Ishikawa (cell line): ENCODE results near the gene STIM1.

Source experiments
- CEBPB ChIP-seq: IDR thresholded peaks from 2 replicates; pipeline ENCODE4 v1.6.1; 2012
- CREB1 ChIP-seq: IDR thresholded peaks from 2 replicates; pipeline ENCODE4 v1.6.1; 2012; ENCODE audit warnings: low read depth
- EGR1 ChIP-seq: IDR thresholded peaks from 2 replicates; pipeline ENCODE4 v1.6.1; 2012
- EP300 ChIP-seq: IDR thresholded peaks from 2 replicates; pipeline ENCODE4 v1.6.1; 2012; ENCODE audit warnings: borderline replicate concordance
- FOXM1 ChIP-seq: IDR thresholded peaks from 2 replicates; pipeline ENCODE4 v1.6.1; 2012; ENCODE audit warnings: low read depth, borderline replicate concordance
- MAX ChIP-seq: IDR thresholded peaks from 2 replicates; pipeline ENCODE4 v1.6.1; 2012
- NFIC ChIP-seq: IDR thresholded peaks from 2 replicates; pipeline ENCODE4 v1.6.1; 2012
- RAD21 ChIP-seq: IDR thresholded peaks from 2 replicates; pipeline ENCODE4 v1.6.1; 2012; ENCODE audit warnings: low read depth
- REST ChIP-seq: IDR thresholded peaks from 2 replicates; pipeline ENCODE4 v1.6.1; 2012; ENCODE audit warnings: low read depth, mild to moderate bottlenecking
- TAF1 ChIP-seq: IDR thresholded peaks from 2 replicates; pipeline ENCODE4 v1.6.1; 2012; ENCODE audit warnings: low read depth, mild to moderate bottlenecking
- TCF12 ChIP-seq: IDR thresholded peaks from 2 replicates; pipeline ENCODE4 v1.6.1; 2012; ENCODE audit warnings: low read depth
- TEAD4 ChIP-seq: IDR thresholded peaks from 2 replicates; pipeline ENCODE4 v1.6.1; 2012
- USF1 ChIP-seq: IDR thresholded peaks from 2 replicates; pipeline ENCODE4 v1.6.1; 2012
- YY1 ChIP-seq: IDR thresholded peaks from 2 replicates; pipeline ENCODE4 v1.6.1; 2012; ENCODE audit warnings: low read depth
- ZBTB7A ChIP-seq: IDR thresholded peaks from 2 replicates; pipeline ENCODE4 v1.6.1; 2012; ENCODE audit warnings: low read depth

The STIM1 gene

GRCh38 chr11:3957437-3957836 is 102.0 kb downstream of the STIM1 start:
- TF ChIP-seq EP300 (no peak), USF1 (no peak), TCF12 (no peak), NFIC (no peak), EGR1 (no peak)

GRCh38 chr11:3958281-3958680 is 102.8 kb downstream of the STIM1 start:
- no peak for TF ChIP-seq EGR1
- TF ChIP-seq YY1: no peak
- TF ChIP-seq NFIC: no peak
- no peak for TF ChIP-seq REST
- TF ChIP-seq TEAD4: no peak
- no peak for TF ChIP-seq RAD21
- no peak for TF ChIP-seq FOXM1
- no peak for TF ChIP-seq USF1
- TF ChIP-seq CEBPB: no peak
- no peak for TF ChIP-seq ZBTB7A
- no peak for TF ChIP-seq CREB1

- TF ChIP-seq REST (no peak), EGR1 (no peak), RAD21 (no peak), TAF1 (no peak)
Measured at GRCh38 chr11:3959015-3959902, 103.8 kb downstream of the STIM1 start.

- no peak for TF ChIP-seq EGR1
- no peak for TF ChIP-seq EP300
- no peak for TF ChIP-seq YY1
- TF ChIP-seq CREB1: no peak
- TF ChIP-seq TEAD4: no peak
- TF ChIP-seq FOXM1: no peak
- TF ChIP-seq USF1: no peak
- no peak for TF ChIP-seq RAD21
- no peak for TF ChIP-seq REST
- TF ChIP-seq TCF12: no peak
- no peak for TF ChIP-seq CEBPB
Measured at GRCh38 chr11:3959903-3960265, 104.4 kb downstream of the STIM1 start.

- TF ChIP-seq REST (no peak), NFIC (no peak), TEAD4 (no peak), EP300 (no peak), USF1 (no peak), ZBTB7A (no peak), TAF1 (no peak), FOXM1 (no peak), EGR1 (no peak), YY1 (no peak), RAD21 (no peak), MAX (no peak), TCF12 (no peak), CREB1 (no peak), CEBPB (no peak)
Measured at GRCh38 chr11:3962406-3962840, 107.0 kb downstream of the STIM1 start.
